ENCODE data around the gene SPART. TPM values are rescaled to one million over a fixed set of nuclear protein-coding genes. Genes with fewer than 3 reads are reported as not detected.
"Not testable (repeated sequence)": the region's sequence is repeated elsewhere in the genome, so short reads cannot be mapped to it uniquely, and the experiment has no call there.

Gene SPART
- total RNA-seq, 1 experiment from 2014 or later = 83.1 TPM

DNA sequence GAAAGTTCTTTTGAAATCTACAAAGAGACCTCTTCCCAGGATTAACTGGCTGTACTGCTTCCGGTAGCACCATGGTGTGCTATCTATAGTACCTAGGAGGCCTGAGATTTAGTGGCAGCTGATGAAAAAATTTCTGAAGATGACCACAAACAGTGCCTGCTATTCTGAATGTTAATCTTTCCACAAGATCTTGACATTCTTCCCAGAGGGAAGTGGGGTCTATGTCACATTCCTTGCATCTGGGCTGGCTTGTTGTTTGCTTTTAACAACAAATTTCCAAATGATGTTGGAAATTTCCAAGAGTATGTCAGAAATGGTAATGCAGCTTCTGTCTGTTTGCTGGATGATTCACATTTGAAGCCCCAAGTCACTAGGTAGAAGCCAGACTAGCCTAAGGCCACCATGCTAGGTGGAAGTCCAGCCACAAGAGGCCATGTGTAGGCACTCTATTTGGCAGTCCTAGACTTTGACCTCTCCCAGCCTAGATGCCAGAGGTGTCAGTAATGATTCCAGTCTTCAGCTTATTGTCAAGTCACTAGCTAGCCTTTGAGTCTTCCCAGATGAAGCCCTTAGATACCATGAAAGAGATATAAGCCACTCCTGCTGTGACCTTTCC, 22.1 kb downstream of the SPART start:
- no TSS peak for BruUV-seq (replicated peaks)
- peaks cover 87% of the 10 kb centered on the region for H3K36me3 Mint-ChIP-seq (ENCODE audit: insufficient read depth, unreplicated experiment)
- no peaks in the 10 kb centered on the region for H3K9me3 Mint-ChIP-seq (ENCODE audit: unreplicated experiment)
- no peak overlapping the region for H3K4me3 Mint-ChIP-seq (ENCODE audit: unreplicated experiment)
- no peak for DNase-seq (ENCODE audit: unreplicated experiment)
- CTCF ChIA-PET = no interaction called here
- peak overlapping the region; percentile 49 for H3K27ac Mint-ChIP-seq (ENCODE audit: low read depth, unreplicated experiment)
- no peaks in the 10 kb centered on the region for H3K4me1 Mint-ChIP-seq (ENCODE audit: insufficient read depth, unreplicated experiment)
- TF ChIP-seq, protein P1, sequence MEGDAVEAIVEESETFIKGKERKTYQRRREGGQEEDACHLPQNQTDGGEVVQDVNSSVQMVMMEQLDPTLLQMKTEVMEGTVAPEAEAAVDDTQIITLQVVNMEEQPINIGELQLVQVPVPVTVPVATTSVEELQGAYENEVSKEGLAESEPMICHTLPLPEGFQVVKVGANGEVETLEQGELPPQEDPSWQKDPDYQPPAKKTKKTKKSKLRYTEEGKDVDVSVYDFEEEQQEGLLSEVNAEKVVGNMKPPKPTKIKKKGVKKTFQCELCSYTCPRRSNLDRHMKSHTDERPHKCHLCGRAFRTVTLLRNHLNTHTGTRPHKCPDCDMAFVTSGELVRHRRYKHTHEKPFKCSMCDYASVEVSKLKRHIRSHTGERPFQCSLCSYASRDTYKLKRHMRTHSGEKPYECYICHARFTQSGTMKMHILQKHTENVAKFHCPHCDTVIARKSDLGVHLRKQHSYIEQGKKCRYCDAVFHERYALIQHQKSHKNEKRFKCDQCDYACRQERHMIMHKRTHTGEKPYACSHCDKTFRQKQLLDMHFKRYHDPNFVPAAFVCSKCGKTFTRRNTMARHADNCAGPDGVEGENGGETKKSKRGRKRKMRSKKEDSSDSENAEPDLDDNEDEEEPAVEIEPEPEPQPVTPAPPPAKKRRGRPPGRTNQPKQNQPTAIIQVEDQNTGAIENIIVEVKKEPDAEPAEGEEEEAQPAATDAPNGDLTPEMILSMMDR (IDR thresholded peaks at IDR 0.05; ENCODE audit: unreplicated experiment) = no peak
- POLR2A ChIA-PET = interaction anchor here (0.7 to 1.1 kb wide), 2 partner anchors 8 to 344 kb away, joined by 4 to 8 read pairs; no protein-coding TSS in a partner anchor
- intact Hi-C loops (cut with micrococcal nuclease) = no loop called here
- no peaks in the 10 kb centered on the region for H3K27me3 Mint-ChIP-seq (ENCODE audit: insufficient read depth, unreplicated experiment)

DNA sequence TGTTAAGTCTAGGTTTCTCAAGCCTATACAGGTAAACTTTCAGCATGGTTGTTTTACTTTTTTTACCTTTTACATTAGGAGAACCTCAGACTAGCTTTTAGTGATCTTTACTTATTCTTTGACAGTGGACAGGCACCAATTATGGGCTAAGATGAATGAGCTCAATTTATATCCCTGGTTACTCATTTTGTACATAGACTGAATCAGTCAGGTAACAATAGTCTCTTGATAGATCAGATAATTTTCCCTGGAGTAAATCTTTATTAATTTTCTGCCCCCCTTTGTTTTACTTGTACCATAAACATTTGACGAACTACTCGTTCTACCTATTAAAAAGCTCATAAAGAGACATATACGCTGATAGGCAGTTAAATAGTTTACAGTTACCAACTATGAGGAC, 22.8 kb downstream of the SPART start:
- Mint-ChIP-seq H3K27ac (ENCODE audit: low read depth, unreplicated experiment) (no peak overlapping the region), H3K27me3 (ENCODE audit: insufficient read depth, unreplicated experiment) (no peaks in the 10 kb centered on the region), H3K36me3 (ENCODE audit: insufficient read depth, unreplicated experiment) (peaks cover 81% of the 10 kb centered on the region), H3K9me3 (ENCODE audit: unreplicated experiment) (no peaks in the 10 kb centered on the region), H3K4me1 (ENCODE audit: insufficient read depth, unreplicated experiment) (no peaks in the 10 kb centered on the region), H3K4me3 (ENCODE audit: unreplicated experiment) (no peak overlapping the region)
- intact Hi-C loops (cut with micrococcal nuclease) = no loop called here
- TF ChIP-seq, protein P1 (IDR thresholded peaks at IDR 0.05; ENCODE audit: unreplicated experiment) = no peak
- DNase-seq (ENCODE audit: unreplicated experiment) = no peak
- no TSS peak for BruUV-seq (replicated peaks)
- ChIA-PET CTCF (no interaction called here), POLR2A (interaction anchor here (1.1 kb wide), 1 partner anchor 8 kb away, joined by 8 read pairs; no protein-coding TSS in a partner anchor)

DNA sequence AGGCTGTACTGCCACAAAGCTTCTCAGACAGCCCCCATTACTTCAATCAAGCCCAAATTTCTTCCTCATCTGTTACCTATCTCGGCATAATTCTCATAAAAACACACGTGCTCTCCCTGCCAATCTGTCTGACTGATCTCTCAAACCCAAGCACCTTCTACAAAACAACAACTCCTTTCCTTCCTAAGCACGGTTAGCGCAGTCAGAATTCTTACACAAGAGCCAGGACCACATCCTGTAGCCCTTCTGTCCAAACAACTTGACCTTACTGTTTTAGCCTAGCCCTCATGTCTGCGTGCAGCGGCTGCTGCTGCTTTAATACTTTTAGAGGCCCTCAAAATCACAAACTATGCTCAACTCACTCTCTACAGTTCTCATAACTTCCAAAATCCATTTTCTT, 26.4 kb downstream of the SPART start:
- H3K27me3 Mint-ChIP-seq (ENCODE audit: insufficient read depth, unreplicated experiment); H3K4me3 Mint-ChIP-seq (ENCODE audit: unreplicated experiment); BruUV-seq (replicated peaks); DNase-seq (ENCODE audit: unreplicated experiment); POLR2A ChIA-PET; H3K9me3 Mint-ChIP-seq (ENCODE audit: unreplicated experiment); CTCF ChIA-PET; intact Hi-C loops (cut with micrococcal nuclease); H3K4me1 Mint-ChIP-seq (ENCODE audit: insufficient read depth, unreplicated experiment): not testable (repeated sequence)
- Mint-ChIP-seq H3K36me3 (ENCODE audit: insufficient read depth, unreplicated experiment) (peaks cover 74% of the 10 kb centered on the region), H3K27ac (ENCODE audit: low read depth, unreplicated experiment) (peak overlapping the region; percentile 52)

DNA sequence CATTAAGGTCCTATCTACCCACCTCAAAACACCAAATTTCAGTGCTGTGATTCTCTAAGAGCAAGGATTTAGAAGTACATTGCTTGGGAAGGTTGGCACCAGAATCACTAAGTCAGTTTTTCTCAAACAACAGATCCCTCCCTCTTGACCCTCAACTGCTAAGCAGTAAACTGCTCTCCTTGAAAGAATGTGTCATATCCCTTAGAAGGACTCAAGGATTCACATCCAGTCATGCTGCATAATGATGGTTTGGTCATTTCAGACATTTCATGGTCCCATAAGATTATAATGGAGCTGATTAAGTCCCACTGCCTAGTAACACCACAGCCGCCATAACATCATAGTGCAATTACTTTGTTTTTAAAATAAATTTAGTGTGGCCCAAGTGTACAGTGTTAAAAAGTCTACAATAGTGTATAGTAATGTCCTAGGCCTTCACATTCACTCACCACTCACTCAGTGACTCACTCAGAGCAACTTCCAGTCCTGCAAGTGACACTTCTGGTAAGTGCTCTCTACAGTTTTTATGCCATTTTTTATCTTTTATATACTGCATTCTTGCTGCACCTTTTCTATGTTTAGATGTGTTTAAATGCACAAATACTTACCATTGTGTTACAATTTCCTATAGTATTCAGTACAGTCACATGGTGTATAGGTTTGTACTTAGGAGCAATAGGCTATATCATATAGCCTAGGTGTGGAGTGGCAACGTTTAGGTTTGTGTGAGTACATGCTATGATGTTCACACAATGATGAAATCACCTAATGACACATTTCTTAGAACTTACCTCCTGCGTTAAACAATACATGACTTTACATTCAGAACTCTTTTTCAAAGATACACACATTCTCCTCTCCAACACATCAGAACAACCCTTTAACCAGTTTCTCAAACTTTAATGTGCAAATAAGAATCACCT, 32.9 kb downstream of the SPART start:
- H3K9me3 Mint-ChIP-seq (ENCODE audit: unreplicated experiment) = no peaks in the 10 kb centered on the region
- peaks cover 87% of the 10 kb centered on the region for H3K36me3 Mint-ChIP-seq (ENCODE audit: insufficient read depth, unreplicated experiment)
- ChIA-PET CTCF (interaction anchor here (0.9 to 1.2 kb wide), 3 partner anchors 11 to 30 kb away, joined by 3 read pairs; no protein-coding TSS in a partner anchor), POLR2A (interaction anchor here (1.7 kb wide), 1 partner anchor 28 kb away, joined by 3 read pairs; no protein-coding TSS in a partner anchor)
- BruUV-seq (replicated peaks) = no TSS peak
- no peak overlapping the region for H3K4me3 Mint-ChIP-seq (ENCODE audit: unreplicated experiment)
- intact Hi-C loops (cut with micrococcal nuclease) = no loop called here
- DNase-seq (ENCODE audit: unreplicated experiment) = no peak
- H3K27ac Mint-ChIP-seq (ENCODE audit: low read depth, unreplicated experiment) = peak overlapping the region; percentile 12
- no peaks in the 10 kb centered on the region for H3K27me3 Mint-ChIP-seq (ENCODE audit: insufficient read depth, unreplicated experiment)
- TF ChIP-seq, protein P1 (IDR thresholded peaks at IDR 0.05; ENCODE audit: unreplicated experiment) = no peak
- H3K4me1 Mint-ChIP-seq (ENCODE audit: insufficient read depth, unreplicated experiment) = peaks cover 6% of the 10 kb centered on the region
